OCI-LY1 (cell line): ENCODE measurements around the gene SPATA33.

ENCODE experiments used
- H2AFZ ChIP-seq: fragments of 200-600 bp; sonication (generic), shearing (Covaris generic); 2 replicates; pipeline ENCODE4 v1.6.0; 2014; ENCODE audit warnings: antibody characterized with exemption, mild to moderate bottlenecking, low read length
- H3F3A ChIP-seq: fragments of 200-600 bp; sonication (generic), shearing (Covaris generic); 2 replicates; pipeline ENCODE4 v1.6.0; 2014; ENCODE audit warnings: mild to moderate bottlenecking, antibody characterized with exemption, low read length, moderate library complexity; ENCODE audit not compliant: insufficient read depth
- H3K27ac ChIP-seq: fragments of 200-600 bp; sonication (generic); 2 replicates; pipeline ENCODE4 v1.5.1; 2014; ENCODE audit warnings: low read length, mixed run types, mild to moderate bottlenecking, low read depth; ENCODE audit not compliant: poor library complexity, severe bottlenecking
- H3K27me3 ChIP-seq: fragments of 200-600 bp; sonication (generic); 2 replicates; pipeline ENCODE4 v1.6.0; 2014; ENCODE audit warnings: antibody characterized with exemption, mild to moderate bottlenecking, low read length, moderate library complexity; ENCODE audit not compliant: insufficient read depth
- H3K36me3 ChIP-seq: fragments of 200-600 bp; sonication (generic); 2 replicates; pipeline ENCODE4 v1.6.1; 2014; ENCODE audit warnings: mild to moderate bottlenecking, antibody characterized with exemption, low read length, moderate library complexity, mixed read lengths; ENCODE audit not compliant: insufficient read depth
- H3K4me1 ChIP-seq: fragments of 200-600 bp; sonication (generic); 2 replicates; pipeline ENCODE4 v1.5.1; 2014; ENCODE audit warnings: mild to moderate bottlenecking, low read length, moderate library complexity; ENCODE audit not compliant: insufficient read depth, severe bottlenecking
- H3K4me2 ChIP-seq: fragments of 200-600 bp; sonication (generic), shearing (Covaris generic); 2 replicates; pipeline ENCODE4 v1.6.1; 2014; ENCODE audit warnings: low read length
- H3K4me3 ChIP-seq: fragments of 200-600 bp; sonication (generic); 2 replicates; pipeline ENCODE4 v1.5.1; 2014; ENCODE audit warnings: low read length, low read depth, mild to moderate bottlenecking, mixed read lengths; ENCODE audit not compliant: poor library complexity, severe bottlenecking
- H3K79me2 ChIP-seq: fragments of 200-600 bp; shearing (Covaris generic); 2 replicates; pipeline ENCODE4 v1.6.1; 2016; ENCODE audit warnings: mixed run types, low read length, mixed read lengths; ENCODE audit not compliant: insufficient read depth
- H3K9ac ChIP-seq: fragments of 200-600 bp; sonication (generic), shearing (Covaris generic); 2 replicates; pipeline ENCODE4 v1.6.1; 2014; ENCODE audit warnings: mild to moderate bottlenecking, low read length, mixed read lengths
- H3K9me2 ChIP-seq: fragments of 200-600 bp; sonication (generic), shearing (Covaris generic); 2 replicates; pipeline ENCODE4 v1.6.1; 2014; ENCODE audit warnings: low read depth, mild to moderate bottlenecking, low read length, mixed read lengths
- H3K9me3 ChIP-seq: fragments of 200-600 bp; shearing (Covaris generic); 2 replicates; pipeline ENCODE4 v1.6.1; 2014; ENCODE audit warnings: low read length, mixed read lengths
- H4K20me1 ChIP-seq: fragments of 200-600 bp; sonication (generic), shearing (Covaris generic); 2 replicates; pipeline ENCODE4 v1.6.0; 2016; ENCODE audit warnings: mild to moderate bottlenecking, low read length; ENCODE audit not compliant: insufficient read depth
- CTCF ChIP-seq: fragments of 200-600 bp; sonication (generic), shearing (Covaris generic); IDR thresholded peaks from 2 replicates; pipeline ENCODE4 v1.5.1; 2017; ENCODE audit warnings: mild to moderate bottlenecking, antibody characterized with exemption, low read length, moderate library complexity, mixed read lengths
- EZH2 ChIP-seq: fragments of 200-600 bp; sonication (generic), shearing (Covaris generic); IDR thresholded peaks from 2 replicates; pipeline ENCODE4 v1.8.0; 2017; ENCODE audit warnings: borderline replicate concordance, mixed run types, mild to moderate bottlenecking, antibody characterized with exemption, low read length, moderate library complexity, mixed read lengths

The SPATA33 gene

GRCh38 chr16:89641458-89642119, 16.0 kb upstream of the SPATA33 start:
- Histone ChIP-seq H3K36me3 (peaks cover 15% of the 10 kb centered on the region), H3K79me2 (no peaks in the 10 kb centered on the region), H4K20me1 (no peaks in the 10 kb centered on the region), H3K4me2 (no peak overlapping the region), H3K4me1 (no peaks in the 10 kb centered on the region), H3K27ac (no peak overlapping the region), H3F3A (no peaks in the 10 kb centered on the region), H3K27me3 (peaks cover 5% of the 10 kb centered on the region; the same call in 1 of the 2 replicates), H3K9me2 (no peaks in the 10 kb centered on the region), H3K9ac (no peak overlapping the region), H3K4me3 (no peak overlapping the region), H2AFZ (no peak overlapping the region), H3K9me3 (no peaks in the 10 kb centered on the region)
- TF ChIP-seq CTCF (no peak), EZH2 (no peak)

DNA sequence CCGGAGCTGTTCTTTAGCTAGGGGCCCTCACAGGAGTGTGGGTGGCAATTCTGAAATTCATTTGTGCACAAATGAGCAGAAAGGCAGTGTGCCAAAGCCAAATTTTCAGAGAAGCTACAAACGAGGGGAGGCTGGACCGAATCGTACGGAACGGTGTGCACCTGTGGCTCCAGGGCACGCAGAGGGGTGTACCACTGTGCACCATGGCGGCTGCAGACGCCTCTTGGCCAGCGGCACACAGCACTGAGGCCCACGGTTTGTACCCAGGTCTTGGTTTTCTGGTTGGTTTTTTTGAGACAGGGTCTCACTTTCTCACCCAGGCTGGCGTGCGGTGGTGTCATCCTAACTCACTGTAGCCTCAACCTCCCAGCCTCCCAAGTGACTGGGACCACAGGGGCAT, 15.1 kb upstream of the SPATA33 start:
- Histone ChIP-seq H3F3A (no peaks in the 10 kb centered on the region), H3K9ac (no peak overlapping the region), H3K4me1 (no peaks in the 10 kb centered on the region), H3K4me2 (no peak overlapping the region), H3K36me3 (peaks cover 23% of the 10 kb centered on the region), H3K9me3 (no peaks in the 10 kb centered on the region), H3K27me3 (peaks cover 5% of the 10 kb centered on the region; the same call in 1 of the 2 replicates), H3K79me2 (no peaks in the 10 kb centered on the region), H4K20me1 (no peaks in the 10 kb centered on the region), H3K27ac (no peak overlapping the region), H2AFZ (no peak overlapping the region), H3K4me3 (no peak overlapping the region), H3K9me2 (no peaks in the 10 kb centered on the region)
- TF ChIP-seq EZH2, result no peak
- no peak for TF ChIP-seq CTCF

DNA sequence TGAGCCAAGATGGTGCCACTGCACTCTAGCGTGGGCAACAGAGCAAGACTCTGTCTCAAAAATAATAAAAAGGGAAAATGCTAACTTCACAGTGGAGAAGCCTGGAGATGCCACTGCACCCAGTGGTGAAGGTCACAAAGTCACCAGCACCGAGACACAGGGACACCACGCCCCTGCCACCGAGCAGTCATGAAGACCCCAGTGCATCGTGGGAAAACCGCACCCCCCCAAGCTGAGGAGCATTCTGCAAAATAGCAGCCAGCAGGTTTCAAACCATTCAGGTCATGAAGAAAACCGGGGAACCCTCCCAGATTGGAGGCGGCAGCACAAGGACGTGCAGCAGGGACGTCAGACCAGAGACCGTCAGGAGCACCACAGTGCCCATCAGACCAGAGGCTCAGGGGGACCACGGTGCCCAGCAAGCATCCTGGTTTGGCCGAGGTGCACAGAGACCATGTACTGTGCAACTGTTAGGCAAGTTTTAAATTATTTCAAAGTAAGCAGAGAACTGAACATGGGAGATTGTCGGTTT, 13.8 kb upstream of the SPATA33 start:
- Histone ChIP-seq H3K27me3 (peaks cover 5% of the 10 kb centered on the region; the same call in 1 of the 2 replicates), H2AFZ (no peak overlapping the region), H3K79me2 (no peaks in the 10 kb centered on the region), H4K20me1 (no peaks in the 10 kb centered on the region), H3K4me2 (no peak overlapping the region), H3K9ac (no peak overlapping the region), H3K9me2 (no peaks in the 10 kb centered on the region), H3K27ac (no peak overlapping the region), H3K4me1 (no peaks in the 10 kb centered on the region), H3K36me3 (peaks cover 26% of the 10 kb centered on the region), H3K4me3 (no peak overlapping the region), H3F3A (no peaks in the 10 kb centered on the region), H3K9me3 (no peaks in the 10 kb centered on the region)
- TF ChIP-seq EZH2 (no peak), CTCF (no peak)
